Suppressor macrophage (primary cell): Measurements from ENCODE around the gene RNF217.
"Not testable (repeated sequence)": the region's sequence is repeated elsewhere in the genome, so short reads cannot be mapped to it uniquely, and the experiment has no call there.

Experiments used
- DNase-seq, 4 experiments: peaks; one replicate each; pipeline ENCODE4 v3.0.0-alpha.2; 2020 to 2022
- total RNA-seq, 17 experiments: gene quantifications; one replicate each; lab custom pipeline; 2026; ENCODE audit warnings: mixed read lengths in 6 of 17, inconsistent platforms in 3 of 17; lab: John Stamatoyannopoulos, UW

The RNF217 gene, protein sequence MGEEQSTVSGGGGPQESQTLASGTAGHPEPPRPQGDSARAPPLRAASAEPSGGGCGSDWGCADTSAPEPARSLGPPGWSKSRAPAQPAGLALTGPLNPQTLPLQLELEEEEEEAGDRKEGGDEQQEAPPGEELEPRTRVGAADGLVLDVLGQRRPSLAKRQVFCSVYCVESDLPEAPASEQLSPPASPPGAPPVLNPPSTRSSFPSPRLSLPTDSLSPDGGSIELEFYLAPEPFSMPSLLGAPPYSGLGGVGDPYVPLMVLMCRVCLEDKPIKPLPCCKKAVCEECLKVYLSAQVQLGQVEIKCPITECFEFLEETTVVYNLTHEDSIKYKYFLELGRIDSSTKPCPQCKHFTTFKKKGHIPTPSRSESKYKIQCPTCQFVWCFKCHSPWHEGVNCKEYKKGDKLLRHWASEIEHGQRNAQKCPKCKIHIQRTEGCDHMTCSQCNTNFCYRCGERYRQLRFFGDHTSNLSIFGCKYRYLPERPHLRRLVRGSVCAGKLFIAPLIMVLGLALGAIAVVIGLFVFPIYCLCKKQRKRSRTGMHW
- total RNA-seq: 11.4 to 37.0 (median 23.0) reads per million in 17 experiments

DNA sequence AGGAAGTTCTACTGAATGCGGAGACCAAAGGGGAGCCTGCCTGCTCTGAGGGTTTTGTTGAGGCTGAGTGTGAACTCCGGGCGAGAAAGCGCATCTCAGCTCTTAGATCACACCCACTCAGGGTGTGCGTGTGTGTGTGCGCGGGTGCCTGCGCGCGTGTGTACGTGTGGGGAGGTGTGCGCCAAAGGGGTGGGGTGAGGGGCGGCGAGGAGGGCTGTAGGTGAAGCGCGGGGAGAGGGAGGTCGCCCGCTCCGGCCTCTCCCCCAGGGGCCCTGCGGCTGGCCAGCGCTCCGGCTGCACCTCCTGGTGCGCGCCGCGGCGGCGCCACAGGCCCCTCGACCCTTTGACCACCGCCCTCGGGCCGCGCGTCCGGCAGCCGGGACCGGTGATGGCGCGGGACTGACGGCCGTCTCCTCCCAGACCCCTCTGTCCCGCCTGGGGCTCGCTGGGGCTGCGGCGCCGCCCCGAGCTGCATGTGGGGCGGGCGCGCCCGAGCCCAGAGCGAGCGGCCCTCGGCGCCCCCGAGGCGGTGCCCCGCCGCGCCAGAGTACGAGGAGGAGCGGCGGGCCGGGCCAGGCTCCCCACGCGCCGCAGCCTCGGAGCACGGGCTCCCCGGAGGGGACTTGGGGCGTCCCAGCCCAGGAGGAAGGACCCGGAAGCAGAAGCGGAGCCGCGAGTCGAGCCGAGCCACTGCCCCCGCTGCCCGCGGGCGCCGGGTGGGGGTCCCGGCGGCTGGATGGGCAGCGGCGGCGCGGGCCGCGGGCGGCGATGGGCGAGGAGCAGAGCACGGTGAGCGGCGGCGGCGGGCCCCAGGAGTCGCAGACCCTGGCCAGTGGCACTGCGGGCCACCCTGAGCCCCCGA is at the start of gene RNF217:
RNF217 (plus strand) TSS at position 661 of the 862 bp plus-strand sequence; CDS start at position 769, 108 bp downstream.
- DNase-seq: peak; percentile 39 to 76 (median 64)

DNA sequence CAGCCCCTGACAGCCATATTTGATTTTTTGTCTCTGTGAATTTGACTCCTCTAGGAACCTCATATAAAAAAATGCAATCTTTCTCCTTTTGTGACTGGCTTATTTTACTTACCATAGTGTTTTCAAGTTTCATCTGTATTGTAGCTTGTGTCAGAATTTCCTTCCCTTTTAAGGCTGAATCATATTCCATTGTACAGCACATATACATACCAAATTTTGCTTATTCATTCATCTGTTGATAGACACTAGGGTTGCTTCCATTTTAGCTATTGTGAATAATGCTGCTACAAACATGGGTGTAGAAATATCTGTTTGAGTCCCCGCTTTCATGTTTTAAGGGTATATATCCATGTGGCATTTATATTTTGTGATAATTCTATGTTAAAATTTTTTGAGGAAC is 49.2 kb upstream of the RNF217 start:
- DNase-seq: peak in 2 of 4 experiments; percentile 7 to 12

DNA sequence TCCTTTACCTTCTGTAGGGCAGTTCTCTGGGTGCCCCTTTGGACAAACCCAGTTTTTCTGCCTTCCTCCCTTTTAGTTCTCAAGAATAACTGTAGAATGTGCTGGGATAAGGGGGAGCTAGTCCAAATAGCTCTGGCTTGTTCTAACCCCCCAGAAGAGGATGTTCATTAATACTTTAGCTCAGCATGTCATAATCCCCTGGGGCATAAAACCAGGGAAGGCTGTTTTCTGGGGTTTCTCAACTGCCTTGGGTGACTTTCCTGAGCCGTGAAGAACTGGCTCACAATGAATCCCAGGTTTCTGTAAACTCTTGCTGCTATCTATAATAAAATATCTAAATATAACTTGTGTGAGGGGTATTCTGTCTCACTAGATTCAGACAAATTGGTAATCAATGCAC is 44.5 kb upstream of the RNF217 start:
- no peak for DNase-seq

DNA sequence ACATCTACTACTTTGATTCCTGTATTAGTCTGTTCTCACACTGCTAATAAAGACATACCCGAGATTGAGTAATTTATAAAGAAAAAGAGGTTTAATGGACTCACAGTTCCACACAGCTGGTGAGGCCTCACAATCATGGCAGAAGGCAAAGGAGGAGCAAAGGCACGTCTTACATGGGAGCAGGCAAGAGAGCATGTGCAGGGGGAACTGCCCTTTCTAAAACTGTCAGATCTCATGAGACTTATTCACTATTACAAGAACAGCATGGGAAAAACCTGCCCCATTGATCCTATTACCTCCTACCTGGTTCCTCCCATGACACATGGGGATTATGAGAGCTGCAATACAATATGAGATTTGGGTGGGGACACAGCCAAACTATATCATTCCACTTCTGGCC is 42.5 kb upstream of the RNF217 start:
- not testable (repeated sequence) for DNase-seq

DNA sequence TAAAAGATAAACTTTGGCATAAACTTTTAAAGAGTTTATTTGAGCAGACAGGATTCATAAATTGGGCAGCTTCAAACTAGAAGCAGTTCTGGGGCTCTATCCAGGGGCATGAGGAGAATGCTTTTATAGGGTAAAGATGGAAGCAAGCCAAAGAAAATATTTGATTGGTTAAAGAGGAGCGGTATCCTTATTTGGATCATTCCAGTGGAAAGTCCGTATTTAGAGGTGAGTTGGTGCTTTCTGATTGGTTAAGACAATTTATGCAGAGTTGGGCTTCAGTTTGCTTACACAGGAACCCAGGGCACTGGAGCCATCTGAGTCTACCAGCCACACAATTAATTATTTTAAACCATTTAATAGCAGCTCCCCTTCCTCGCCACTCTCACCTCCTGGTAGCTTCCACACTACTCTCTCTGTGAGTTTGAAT is 37.9 kb upstream of the RNF217 start:
- DNase-seq: no peak

DNA sequence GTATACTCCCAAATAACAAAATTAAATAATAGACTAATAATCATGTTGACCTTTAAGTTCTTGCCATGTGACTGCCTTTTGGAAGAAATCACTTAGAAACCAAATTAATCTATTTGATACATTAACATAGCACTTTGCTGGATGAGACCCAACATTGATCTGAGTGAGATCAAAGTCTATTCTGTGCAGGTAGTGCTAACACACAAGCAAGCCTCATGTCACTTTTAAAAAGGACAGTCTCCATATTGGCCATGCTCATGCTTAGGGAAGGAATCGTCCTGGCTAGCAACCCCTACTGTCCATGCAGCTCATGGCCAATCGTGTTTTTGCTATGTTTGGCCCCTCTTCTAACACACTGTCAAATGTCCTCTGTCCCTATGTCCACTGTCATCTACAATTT is 35.8 kb upstream of the RNF217 start:
- DNase-seq: no peak

DNA sequence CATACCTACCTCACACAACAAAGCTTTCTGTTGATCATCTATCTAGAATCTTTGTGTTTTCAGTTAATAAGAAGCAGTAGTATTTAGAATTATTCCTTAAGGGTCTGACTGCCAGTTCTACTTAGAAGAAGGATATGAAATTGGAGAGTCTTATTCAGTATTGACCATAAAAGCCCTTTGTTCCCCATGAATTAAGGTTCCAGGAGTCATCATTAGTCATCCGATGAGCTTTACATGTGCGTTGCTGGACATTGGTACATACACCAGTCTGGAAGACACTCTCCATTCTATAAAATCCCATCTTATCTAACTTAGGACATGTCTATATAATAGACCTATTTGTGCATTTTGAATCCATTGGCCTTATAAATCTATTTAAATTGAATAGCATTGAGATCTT is 34.4 kb upstream of the RNF217 start:
- DNase-seq: no peak

DNA sequence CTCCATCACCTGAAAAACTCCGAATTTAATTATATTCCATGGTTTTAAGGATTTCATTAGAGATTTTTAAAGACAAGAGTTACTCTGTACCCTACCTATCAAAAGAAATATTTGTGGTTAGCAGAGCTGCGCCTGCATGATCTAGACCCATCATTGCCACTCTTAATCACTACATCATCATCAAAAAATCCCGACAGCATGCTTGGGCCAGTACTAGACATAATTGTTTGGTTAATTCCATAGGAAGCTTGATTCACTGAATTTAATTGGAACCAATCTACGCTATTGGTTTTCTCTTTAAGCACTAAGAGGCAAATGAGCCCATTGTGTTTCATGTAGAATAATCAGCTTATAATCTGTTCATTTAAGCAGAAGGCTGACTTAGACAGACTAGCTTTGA is 33.4 kb upstream of the RNF217 start:
- DNase-seq: no peak

DNA sequence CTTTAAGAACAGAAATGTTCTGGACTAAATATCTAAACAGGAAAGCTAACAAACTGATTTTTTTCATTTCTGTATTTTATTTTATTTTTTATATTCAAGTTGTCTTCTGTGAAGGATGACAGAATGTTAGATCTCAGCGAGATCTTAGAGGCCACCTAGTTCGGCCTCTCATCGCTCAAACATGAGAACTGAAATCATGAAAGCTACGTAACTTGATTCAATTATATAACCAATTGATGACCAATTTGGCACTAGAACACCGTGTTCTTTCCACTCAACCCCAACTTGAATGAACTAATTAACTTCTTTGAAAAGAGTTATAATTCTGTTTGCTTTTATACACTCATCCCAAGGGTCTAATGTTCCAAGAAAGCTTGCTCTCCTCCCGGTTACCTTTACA is 24.6 kb upstream of the RNF217 start:
- no peak for DNase-seq

DNA sequence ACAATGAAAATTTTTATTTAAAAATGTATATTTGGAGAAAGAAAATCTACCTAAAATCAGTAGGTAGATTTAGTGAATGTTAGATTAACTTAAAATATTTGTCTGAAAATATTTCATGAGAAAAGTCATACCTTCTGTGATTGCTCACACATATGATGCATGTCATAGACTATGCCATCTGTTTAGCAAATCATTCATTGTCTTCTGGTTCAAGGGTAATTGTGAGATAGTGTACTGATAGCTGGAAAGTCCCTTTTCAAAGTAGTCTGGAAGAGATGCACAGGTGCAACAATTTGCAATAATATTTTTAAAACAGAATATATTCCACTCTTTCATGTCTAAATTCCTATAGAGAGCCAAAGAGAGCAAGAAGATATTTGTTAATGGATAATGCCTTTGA is 21.0 kb upstream of the RNF217 start:
- no peak for DNase-seq

DNA sequence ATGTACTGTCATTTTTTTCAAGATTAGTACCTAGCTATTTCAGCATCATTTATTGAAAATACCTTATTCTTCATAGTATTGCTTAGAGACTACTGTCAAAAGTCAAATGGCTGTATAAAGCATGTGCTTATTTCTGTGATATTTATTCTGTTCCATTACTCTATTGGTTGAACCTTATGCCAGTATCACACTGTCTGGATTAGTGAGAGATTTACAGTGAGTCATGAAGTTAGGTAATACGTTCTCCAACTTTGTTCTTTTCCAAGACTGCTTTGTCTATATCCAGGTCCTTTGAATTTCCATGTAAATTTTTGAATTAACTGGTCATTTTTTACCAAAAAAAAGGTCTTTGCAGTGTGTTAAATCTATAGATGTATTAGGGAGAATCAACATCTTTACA is 18.6 kb upstream of the RNF217 start:
- no peak for DNase-seq

DNA sequence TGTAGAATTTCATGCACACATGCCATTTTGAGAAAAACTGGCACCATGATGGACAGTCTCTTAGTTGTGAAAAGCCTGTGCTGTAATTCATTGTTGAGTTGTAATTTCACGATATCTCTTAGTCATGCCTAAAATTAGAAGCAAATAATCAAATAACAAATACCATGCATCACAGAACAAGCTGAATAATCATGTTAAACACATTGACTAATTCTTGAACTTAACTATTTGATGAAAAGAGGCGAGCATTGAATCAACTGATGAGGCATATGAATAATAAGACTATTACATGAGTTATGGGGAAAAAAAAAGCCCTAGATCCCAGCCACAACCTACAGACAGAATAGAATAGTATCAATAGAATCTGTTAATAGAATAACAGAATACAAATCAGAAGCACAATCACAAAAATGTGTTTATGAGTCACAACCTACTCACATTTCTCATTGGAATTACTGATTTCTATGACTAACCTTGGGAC is 14.2 kb upstream of the RNF217 start:
- DNase-seq: no peak

DNA sequence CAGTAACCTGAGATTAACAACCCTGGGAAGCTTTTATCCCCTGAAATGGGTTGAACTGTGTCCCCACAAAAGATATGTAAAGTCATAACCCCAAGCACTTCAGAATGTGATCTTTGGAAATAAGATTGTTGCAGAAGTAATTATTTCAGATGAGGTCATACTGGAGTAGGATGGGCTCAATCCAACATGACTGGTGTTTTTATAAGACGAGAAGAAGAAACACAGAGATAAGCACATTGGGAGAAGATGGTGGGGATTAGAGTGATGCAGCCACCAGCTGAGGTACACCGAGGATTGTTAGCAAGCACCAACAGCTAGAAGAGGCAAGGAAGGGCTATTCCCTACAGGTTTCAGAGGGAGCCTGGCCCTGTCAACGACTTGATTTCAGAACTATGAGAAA is 12.5 kb upstream of the RNF217 start:
- DNase-seq: no peak

DNA sequence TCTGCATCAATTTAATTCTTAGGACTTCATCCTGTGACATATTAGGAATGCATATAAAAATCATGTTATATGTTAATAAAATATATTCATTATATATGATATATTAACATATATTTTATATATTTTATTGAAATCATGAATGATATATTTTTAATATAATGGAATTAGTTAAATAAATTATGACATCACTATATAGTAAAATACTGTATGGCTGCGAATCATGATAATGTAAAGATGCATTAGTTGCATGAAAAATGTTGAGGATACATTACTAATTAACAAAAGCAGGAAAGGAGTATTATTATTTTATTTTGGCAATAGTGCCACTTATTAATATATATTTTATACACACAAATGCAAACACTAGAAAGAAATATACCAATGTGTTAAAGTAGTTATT is 8.4 kb upstream of the RNF217 start:
- no peak for DNase-seq

DNA sequence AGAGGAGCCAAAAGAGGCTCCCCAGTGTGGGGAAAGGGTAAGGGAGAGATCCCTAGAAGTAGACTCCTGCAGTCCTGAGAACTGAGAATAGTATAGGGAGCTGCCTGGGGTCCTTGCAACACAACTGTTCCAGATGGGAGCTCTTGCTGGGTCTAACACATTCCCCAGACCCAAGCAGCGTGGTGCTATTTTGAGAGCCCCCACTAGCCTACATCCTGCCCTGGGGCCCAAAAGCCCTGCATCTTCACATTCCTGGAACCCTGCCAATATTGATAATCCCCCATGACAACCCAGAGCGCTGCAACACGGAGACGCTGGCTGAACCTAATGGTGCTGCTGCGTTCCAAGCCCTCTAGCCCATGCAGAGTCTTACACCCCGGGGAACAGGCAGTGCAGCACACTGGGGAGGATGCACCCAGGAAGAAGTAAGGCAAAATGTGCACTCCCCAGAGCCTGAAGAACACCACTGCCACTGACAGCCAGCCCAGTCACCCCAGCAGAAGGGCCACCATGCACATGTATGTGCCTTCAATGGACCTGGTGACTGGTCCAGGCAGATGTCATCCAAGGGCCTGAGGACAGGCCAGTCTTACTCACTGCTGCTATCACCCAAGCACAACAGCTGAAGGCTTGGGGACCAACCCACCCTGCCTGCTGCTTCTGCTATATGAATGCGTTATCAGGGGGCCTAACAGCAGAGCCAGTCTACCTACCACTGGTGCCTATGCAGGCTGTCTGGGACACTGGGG is 7.0 kb upstream of the RNF217 start:
- no peak for DNase-seq

DNA sequence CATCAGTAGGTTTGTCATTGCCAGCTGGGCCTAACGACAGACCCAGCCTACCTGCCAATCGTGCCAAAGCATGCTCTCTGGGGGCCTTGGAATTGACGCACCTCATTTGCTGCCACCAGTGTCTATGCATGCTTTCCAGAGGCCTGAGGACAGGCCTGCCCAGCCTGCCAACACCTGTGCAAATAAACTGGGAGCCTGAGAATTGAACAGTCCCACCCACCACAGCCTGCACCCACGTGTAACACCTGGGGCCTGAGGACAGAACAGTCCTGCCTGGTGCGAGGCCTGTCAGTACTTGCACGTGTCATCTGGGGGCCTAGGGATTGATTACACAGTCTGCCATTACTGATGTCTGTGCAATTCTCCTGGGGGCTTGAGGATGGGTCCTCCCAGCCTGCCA is 6.2 kb upstream of the RNF217 start:
- no peak for DNase-seq

DNA sequence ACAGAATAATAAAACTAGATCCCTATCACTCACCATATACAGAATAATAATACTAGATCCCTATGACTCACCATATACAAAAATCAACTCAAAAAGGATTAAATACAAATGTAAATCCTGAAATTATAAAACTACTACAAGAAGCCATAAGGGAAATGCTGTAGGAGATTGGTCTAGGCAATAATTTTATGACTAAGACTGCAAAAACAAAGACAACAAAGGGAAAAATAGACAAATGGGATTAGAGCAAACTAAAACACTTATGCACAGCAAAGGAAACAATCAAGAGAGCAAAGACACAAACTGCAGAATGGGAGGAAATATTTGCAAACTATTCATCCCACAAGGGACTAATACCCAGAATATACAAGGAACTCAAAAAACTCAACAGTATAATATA is 4.1 kb upstream of the RNF217 start:
- DNase-seq: no peak

DNA sequence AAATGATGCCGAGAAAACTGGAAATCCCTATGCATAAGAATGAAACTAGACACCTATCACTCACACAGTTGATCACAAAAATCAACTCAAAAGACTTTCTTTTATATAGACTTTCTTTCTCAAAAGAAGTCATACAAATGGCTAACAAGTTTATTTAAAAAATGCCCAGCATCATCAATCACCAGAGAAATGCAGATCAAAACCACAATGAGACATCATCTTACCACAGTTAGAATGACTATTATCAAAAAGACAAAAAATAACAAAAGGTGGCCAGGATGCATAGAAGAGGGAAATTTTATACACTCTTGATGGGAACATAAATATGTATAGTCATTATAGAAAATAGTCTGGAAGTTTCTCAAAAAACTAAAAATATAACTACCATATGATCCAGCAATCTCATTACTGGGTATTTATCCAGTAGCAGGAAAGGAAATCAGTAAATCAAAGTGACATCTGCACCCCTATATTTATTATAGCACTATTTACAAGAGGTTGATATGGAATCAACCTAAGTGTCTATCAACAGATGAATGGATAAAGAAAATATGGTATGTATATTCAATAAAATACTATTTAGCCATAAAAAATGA is 3.4 kb upstream of the RNF217 start:
- DNase-seq: peak in 1 of 4 experiments; percentile 42

DNA sequence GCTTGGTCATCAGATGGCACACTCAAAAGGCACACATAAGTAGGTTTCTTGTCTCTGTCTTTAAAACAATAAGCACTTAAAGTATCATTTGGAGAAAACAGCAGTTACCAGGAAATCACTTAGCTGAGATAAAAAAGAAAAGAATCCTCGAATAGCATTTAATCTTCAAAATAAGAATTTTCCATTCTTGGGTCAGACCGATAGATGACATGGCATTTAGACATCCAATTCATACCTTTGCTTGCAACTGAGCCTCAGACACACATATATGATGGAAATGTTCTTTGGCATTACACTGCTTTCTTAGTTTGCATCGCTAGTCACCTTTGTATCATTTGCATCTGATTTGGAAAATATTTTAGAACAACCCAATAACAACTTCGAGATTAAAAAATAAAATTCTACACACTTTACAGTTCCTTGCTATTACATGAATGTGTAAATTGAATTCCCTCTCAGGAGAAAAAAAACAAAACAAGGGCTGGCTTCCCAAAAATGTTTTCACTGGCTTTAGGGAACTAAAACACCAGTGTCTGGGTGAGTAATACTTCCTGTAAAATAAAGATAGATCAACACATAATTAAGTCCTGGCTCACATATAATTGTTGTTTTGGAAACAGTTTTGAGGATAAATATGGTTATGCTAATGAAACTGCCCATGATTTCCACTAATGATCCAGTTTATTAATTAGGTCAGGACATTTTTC is 1.3 kb upstream of the RNF217 start:
- peak; percentile 22 to 71 (median 50) for DNase-seq

DNA sequence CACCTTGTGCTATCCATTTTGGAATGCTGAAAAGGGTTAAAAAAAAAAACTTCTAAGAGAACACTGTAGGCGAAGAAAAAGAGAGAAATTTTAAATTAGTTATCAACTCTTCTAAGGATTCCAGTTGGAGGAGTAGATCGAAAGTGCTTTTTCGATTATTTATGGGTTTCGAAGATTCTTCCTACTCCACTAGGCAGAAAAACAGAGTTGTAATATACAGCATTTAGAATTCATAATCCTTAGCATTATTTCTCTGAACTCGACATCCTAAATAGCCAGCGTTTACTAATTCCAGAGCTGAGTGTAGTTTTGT is 817 bp upstream of the RNF217 start:
- no peak for DNase-seq

DNA sequence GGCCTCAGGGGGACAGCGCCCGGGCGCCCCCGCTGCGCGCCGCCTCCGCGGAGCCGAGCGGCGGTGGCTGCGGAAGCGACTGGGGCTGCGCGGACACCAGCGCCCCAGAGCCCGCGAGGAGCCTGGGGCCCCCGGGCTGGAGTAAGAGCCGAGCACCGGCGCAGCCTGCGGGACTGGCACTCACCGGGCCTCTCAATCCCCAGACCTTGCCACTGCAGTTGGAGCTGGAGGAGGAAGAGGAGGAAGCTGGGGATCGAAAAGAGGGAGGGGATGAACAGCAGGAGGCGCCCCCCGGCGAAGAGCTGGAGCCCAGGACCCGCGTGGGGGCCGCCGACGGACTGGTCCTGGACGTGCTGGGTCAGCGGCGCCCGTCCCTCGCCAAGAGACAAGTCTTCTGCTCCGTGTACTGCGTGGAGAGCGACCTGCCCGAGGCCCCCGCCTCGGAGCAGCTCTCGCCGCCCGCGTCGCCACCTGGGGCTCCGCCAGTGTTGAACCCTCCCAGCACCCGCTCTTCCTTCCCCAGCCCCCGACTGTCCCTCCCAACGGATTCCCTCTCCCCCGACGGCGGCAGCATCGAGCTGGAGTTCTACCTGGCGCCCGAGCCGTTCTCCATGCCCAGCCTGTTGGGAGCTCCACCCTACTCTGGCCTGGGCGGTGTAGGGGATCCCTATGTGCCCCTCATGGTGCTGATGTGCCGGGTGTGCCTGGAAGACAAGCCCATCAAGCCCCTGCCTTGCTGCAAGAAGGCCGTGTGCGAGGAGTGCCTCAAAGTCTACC is 590 bp downstream of the RNF217 start:
- peak; percentile 31 to 72 (median 56) for DNase-seq
